Liver (tissue), 9 donors: ENCODE measurements around the gene ACTN1. TPM values are rescaled to one million over a fixed set of nuclear protein-coding genes. Genes with fewer than 3 reads are reported as not detected.

Experiments used
- DNase-seq: peaks from one replicate; pipeline ENCODE4 v3.0.0-alpha.2; 2017; ENCODE audit warnings: low spot score
- H3K27ac ChIP-seq, 2 donors: one replicate each; pipeline ENCODE4 v1.7.0; 2013; ENCODE audit warnings: inconsistent platforms in 2 of 2, low read length in 2 of 2, control low read depth in 1 of 2, low read depth in 1 of 2, mild to moderate bottlenecking in 1 of 2
- H3K27me3 ChIP-seq, 4 donors: one replicate each; pipeline versions ENCODE4 v1.6.1 to v1.7.0; 2013; ENCODE audit warnings: low read length in 3 of 4, inconsistent platforms in 1 of 4, mild to moderate bottlenecking in 1 of 4, moderate library complexity in 1 of 4; ENCODE audit not compliant: control insufficient read depth in 4 of 4, insufficient read depth in 4 of 4
- H3K36me3 ChIP-seq, 4 donors: one replicate each; pipeline versions ENCODE4 v1.6.1 to v1.7.0; 2013; ENCODE audit warnings: low read length in 3 of 4, mild to moderate bottlenecking in 3 of 4, low read depth in 1 of 4, moderate library complexity in 1 of 4; ENCODE audit not compliant: control insufficient read depth in 4 of 4, insufficient read depth in 3 of 4
- H3K4me1 ChIP-seq, 4 donors: one replicate each; pipeline versions ENCODE4 v1.6.1 to v1.7.0; 2013; ENCODE audit warnings: low read length in 3 of 4, mild to moderate bottlenecking in 3 of 4, moderate library complexity in 1 of 4; ENCODE audit not compliant: control insufficient read depth in 4 of 4, insufficient read depth in 4 of 4
- H3K4me3 ChIP-seq, 3 donors: one replicate each; pipeline versions ENCODE4 v1.6.1 to v1.7.0; 2013; ENCODE audit warnings: low read length in 3 of 3, control low read depth in 1 of 3, low read depth in 1 of 3, mild to moderate bottlenecking in 1 of 3
- H3K9ac ChIP-seq, 2 donors: one replicate each; pipeline ENCODE4 v1.7.0; 2013; ENCODE audit warnings: low read length in 2 of 2, mild to moderate bottlenecking in 2 of 2, moderate library complexity in 2 of 2, control low read depth in 1 of 2, low read depth in 1 of 2
- H3K9me3 ChIP-seq, 4 donors: one replicate each; pipeline versions ENCODE4 v1.6.1 to v1.7.0; 2013; ENCODE audit warnings: low read length in 3 of 4; ENCODE audit not compliant: control insufficient read depth in 4 of 4
- ATF3 ChIP-seq: IDR thresholded peaks from 2 replicates; pipeline ENCODE4 v1.6.1; 2016; ENCODE audit warnings: antibody characterized with exemption
- CTCF ChIP-seq: fragments of 150-350 bp; IDR thresholded peaks from 2 replicates; pipeline ENCODE4 v1.5.1; 2017; ENCODE audit warnings: improper control_type of control experiment, low read depth, low read length; ENCODE audit not compliant: missing input control
- EGR1 ChIP-seq, 2 donors: IDR thresholded peaks; 2 replicates each; pipeline ENCODE4 v1.6.1; 2016 to 2018; ENCODE audit warnings: antibody characterized with exemption in 2 of 2, low read depth in 2 of 2
- FOXA1 ChIP-seq: IDR thresholded peaks from 2 replicates; pipeline ENCODE4 v1.6.1; 2016; ENCODE audit warnings: antibody characterized with exemption
- FOXA2 ChIP-seq: IDR thresholded peaks from 2 replicates; pipeline ENCODE4 v1.6.1; 2016; ENCODE audit warnings: antibody characterized with exemption
- GABPA ChIP-seq, 2 donors: IDR thresholded peaks in 1 of 2; conservative IDR thresholded peaks in 1 of 2; 2 replicates each; pipeline ENCODE4 v1.6.1; 2016; ENCODE audit warnings: antibody characterized with exemption in 2 of 2, mild to moderate bottlenecking in 1 of 2, moderate library complexity in 1 of 2
- HNF4A ChIP-seq, 2 donors: conservative IDR thresholded peaks; 2 replicates each; pipeline ENCODE4 v1.6.1; 2016; ENCODE audit warnings: antibody characterized with exemption in 2 of 2, mild to moderate bottlenecking in 2 of 2
- JUND ChIP-seq, 2 donors: IDR thresholded peaks; 2 replicates each; pipeline ENCODE4 v1.6.1; 2016; ENCODE audit warnings: antibody characterized with exemption in 2 of 2
- MAX ChIP-seq: IDR thresholded peaks from 2 replicates; pipeline ENCODE4 v1.6.1; 2016; ENCODE audit warnings: antibody characterized with exemption
- NR2F2 ChIP-seq: IDR thresholded peaks from 2 replicates; pipeline ENCODE4 v1.6.1; 2016; ENCODE audit warnings: antibody characterized with exemption
- REST ChIP-seq: IDR thresholded peaks from 2 replicates; pipeline ENCODE4 v1.6.1; 2016; ENCODE audit warnings: antibody characterized with exemption, mild to moderate bottlenecking
- RXRA ChIP-seq, 2 donors: IDR thresholded peaks; 2 replicates each; pipeline ENCODE4 v1.6.1; 2017 to 2018; ENCODE audit warnings: antibody characterized with exemption in 2 of 2, mild to moderate bottlenecking in 1 of 2
- SP1 ChIP-seq: IDR thresholded peaks from 2 replicates; pipeline ENCODE4 v1.6.1; 2018; ENCODE audit warnings: antibody characterized with exemption, mild to moderate bottlenecking
- TAF1 ChIP-seq: conservative IDR thresholded peaks from 2 replicates; pipeline ENCODE4 v1.6.1; 2016; ENCODE audit warnings: antibody characterized with exemption, mild to moderate bottlenecking
- YY1 ChIP-seq: IDR thresholded peaks from 2 replicates; pipeline ENCODE4 v1.6.1; 2016; ENCODE audit warnings: antibody characterized with exemption, mild to moderate bottlenecking
- ZBTB33 ChIP-seq: IDR thresholded peaks from 2 replicates; pipeline ENCODE4 v1.6.1; 2016; ENCODE audit warnings: antibody characterized with exemption
- WGBS: extraction: QIAGEN DNeasy Blood & Tissue Kit; methylation state at CpG from one replicate; pipeline ENCODE4 v1.1.7; 2013; 5-methylcytosine and 5-hydroxymethylcytosine counted together
- polyA plus RNA-seq, 2 donors: library from polyadenylated mRNA; stranded (reverse) in 1 of 2; unstranded in 1 of 2; fragments of 200-250 nt in 1 of 2; fragments of >200 nt in 1 of 2; fragmentation: Nextera tagmentation in 1 of 2; extraction: Ambion mirVana in 1 of 2; gene quantifications; one replicate each; pipeline versions ENCODE4 v1.2.1 to v1.2.3, GENCODE V29; 2013 to 2015
- total RNA-seq, 2 donors: library from RNA; depleted of rRNA; stranded (reverse); fragments of >200 nt; gene quantifications; one replicate each; pipeline ENCODE4 v1.2.3, GENCODE V29; 2014
- donor health status: healthy.
- donor health status: healthy.
- donor health status: healthy.
- donor health status: healthy.
- donor health status: healthy.

Gene ACTN1
- total and polyA plus RNA-seq, 4 donors = 36.2 to 100 (median 63.1) TPM

- TF ChIP-seq REST (no peak), FOXA2 (no peak), RXRA (IDR thresholded peaks at IDR 0.05) (no peak), JUND (IDR thresholded peaks at IDR 0.05) (no peak)
Observed at GRCh38 chr14:68873376-68873775, 105.7 kb downstream of the ACTN1 start (continued).

GRCh38 chr14:68871392-68871791, 107.7 kb downstream of the ACTN1 start:
- Histone ChIP-seq H3K27me3 (no peaks in the 10 kb centered on the region), H3K27ac (no peak overlapping the region), H3K4me1 (peaks cover 0 to 4% (median 1%) of the 10 kb centered on the region in 4 donors), H3K4me3 (no peak overlapping the region), H3K36me3 (peaks cover 10 to 45% (median 33%) of the 10 kb centered on the region in 4 donors), H3K9ac (no peak overlapping the region), H3K9me3 (no peaks in the 10 kb centered on the region)
- 42% methylated on average over 2 of the region's 2 CpGs for WGBS
- TF ChIP-seq FOXA1 = no peak
- peak; percentile 18 to 29 for TF ChIP-seq HNF4A (conservative IDR thresholded peaks at IDR 0.05)
- TF ChIP-seq ATF3 = no peak
- no peak for TF ChIP-seq ZBTB33
- TF ChIP-seq RXRA (IDR thresholded peaks at IDR 0.05) = peak in 1 of 2 donors; percentile 25
- TF ChIP-seq TAF1 = no peak
- no peak for DNase-seq

GRCh38 chr14:68866991-68867533, 112.0 kb downstream of the ACTN1 start:
- H3K9me3 ChIP-seq = peaks cover 0 to 6% (median 1%) of the 10 kb centered on the region in 4 donors
- no peak overlapping the region for H3K9ac ChIP-seq
- H3K4me3 ChIP-seq = no peak overlapping the region
- DNase-seq = no peak
- peaks cover 0 to 4% (median 1%) of the 10 kb centered on the region in 4 donors for H3K4me1 ChIP-seq
- no peak overlapping the region for H3K27ac ChIP-seq
- no peaks in the 10 kb centered on the region for H3K27me3 ChIP-seq
- H3K36me3 ChIP-seq = peaks cover 1 to 8% (median 4%) of the 10 kb centered on the region in 4 donors
- TF ChIP-seq CTCF (no peak), EGR1 (IDR thresholded peaks at IDR 0.05; ENCODE audit: low read depth in 2 of 2) (no peak), JUND (IDR thresholded peaks at IDR 0.05) (no peak), YY1 (no peak), NR2F2 (no peak), MAX (no peak), SP1 (no peak), ZBTB33 (no peak), FOXA1 (no peak), TAF1 (no peak), GABPA (IDR thresholded peaks at IDR 0.05 in 1 of 2, conservative IDR thresholded peaks at IDR 0.05 in 1 of 2) (no peak), REST (no peak)
